Nephron (organoid): Measurements from ENCODE around the gene B4GALT1.

Source experiments
- H3K27ac Mint-ChIP-seq, 3 experiments: 2 replicates each; pipeline ENCODE4 v1.8.0; 2020; ENCODE audit warnings: mixed read lengths in 3 of 3, mild to moderate bottlenecking in 2 of 3, moderate library complexity in 1 of 3
- H3K27me3 Mint-ChIP-seq: 2 replicates; pipeline ENCODE4 v1.8.0; 2021; ENCODE audit warnings: low read depth, mild to moderate bottlenecking, moderate library complexity, mixed read lengths
- H3K36me3 Mint-ChIP-seq: 2 replicates; pipeline ENCODE4 v1.8.0; 2020; ENCODE audit warnings: low read depth, mixed read lengths
- H3K4me1 Mint-ChIP-seq: 2 replicates; pipeline ENCODE4 v1.8.0; 2020; ENCODE audit warnings: mixed read lengths
- H3K4me3 Mint-ChIP-seq, 3 experiments: 2 replicates each; pipeline ENCODE4 v1.8.0; 2020; ENCODE audit warnings: mild to moderate bottlenecking in 3 of 3, mixed read lengths in 3 of 3, moderate library complexity in 2 of 3
- H3K9me3 Mint-ChIP-seq: 2 replicates; pipeline ENCODE4 v1.8.0; 2020; ENCODE audit warnings: mixed read lengths
- TF ChIP-seq, protein P1 (sequence below), 3 experiments: fragments of 200-600 bp; sonication (generic); IDR thresholded peaks; one replicate each; pipeline ENCODE4 v1.5.0; 2021; ENCODE audit warnings: antibody characterized with exemption in 3 of 3; ENCODE audit not compliant: unreplicated experiment in 3 of 3

The B4GALT1 gene

DNA sequence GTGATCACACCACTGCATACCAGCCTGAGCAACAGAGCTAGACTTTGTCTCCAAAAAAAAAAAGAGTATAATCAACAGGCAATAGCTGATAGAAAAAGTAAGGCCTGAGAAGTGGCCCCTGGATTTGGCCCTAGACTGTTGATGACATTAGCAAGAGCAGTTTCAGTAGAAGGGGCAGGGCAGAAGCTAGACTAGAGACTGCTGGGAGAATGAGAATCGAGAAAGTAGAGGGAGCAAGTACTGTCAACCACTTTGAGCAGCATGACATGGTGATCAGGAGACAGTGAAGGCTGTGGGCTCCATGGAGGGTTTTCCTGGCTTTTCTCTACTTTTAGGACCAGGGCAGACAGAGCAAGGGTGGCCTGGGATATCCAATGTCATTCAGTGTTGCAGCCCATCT, 34.9 kb upstream of the B4GALT1 start:
- Mint-ChIP-seq H3K9me3 (no peaks in the 10 kb centered on the region), H3K36me3 (no peaks in the 10 kb centered on the region), H3K27ac (no peak overlapping the region)

DNA sequence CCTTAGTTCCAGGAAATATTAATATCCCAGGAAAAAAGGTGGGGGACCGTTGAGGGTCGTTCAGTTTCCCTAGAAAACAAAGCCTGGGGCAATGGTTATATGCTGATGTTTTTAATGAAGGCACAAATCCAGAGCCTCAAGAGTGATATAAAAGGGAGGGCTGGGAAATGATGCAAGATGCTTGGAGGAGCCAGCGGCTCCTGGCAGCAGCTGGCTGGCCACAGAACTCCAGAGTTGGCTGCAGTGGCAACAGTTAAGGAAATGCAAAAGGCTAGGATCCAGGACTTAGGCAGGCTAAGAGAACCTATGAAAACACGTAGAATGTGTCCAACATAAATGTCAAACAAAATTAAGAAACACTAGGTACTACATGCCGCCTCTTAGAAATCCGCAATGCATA, 31.0 kb upstream of the B4GALT1 start:
- Mint-ChIP-seq H3K4me3 (no peak overlapping the region), H3K4me1 (peaks cover 43% of the 10 kb centered on the region), H3K27me3 (peaks cover 13% of the 10 kb centered on the region), H3K27ac (peak overlapping the region in 1 of 3 experiments; percentile 84), H3K9me3 (no peaks in the 10 kb centered on the region), H3K36me3 (no peaks in the 10 kb centered on the region)
- TF ChIP-seq, protein P1, sequence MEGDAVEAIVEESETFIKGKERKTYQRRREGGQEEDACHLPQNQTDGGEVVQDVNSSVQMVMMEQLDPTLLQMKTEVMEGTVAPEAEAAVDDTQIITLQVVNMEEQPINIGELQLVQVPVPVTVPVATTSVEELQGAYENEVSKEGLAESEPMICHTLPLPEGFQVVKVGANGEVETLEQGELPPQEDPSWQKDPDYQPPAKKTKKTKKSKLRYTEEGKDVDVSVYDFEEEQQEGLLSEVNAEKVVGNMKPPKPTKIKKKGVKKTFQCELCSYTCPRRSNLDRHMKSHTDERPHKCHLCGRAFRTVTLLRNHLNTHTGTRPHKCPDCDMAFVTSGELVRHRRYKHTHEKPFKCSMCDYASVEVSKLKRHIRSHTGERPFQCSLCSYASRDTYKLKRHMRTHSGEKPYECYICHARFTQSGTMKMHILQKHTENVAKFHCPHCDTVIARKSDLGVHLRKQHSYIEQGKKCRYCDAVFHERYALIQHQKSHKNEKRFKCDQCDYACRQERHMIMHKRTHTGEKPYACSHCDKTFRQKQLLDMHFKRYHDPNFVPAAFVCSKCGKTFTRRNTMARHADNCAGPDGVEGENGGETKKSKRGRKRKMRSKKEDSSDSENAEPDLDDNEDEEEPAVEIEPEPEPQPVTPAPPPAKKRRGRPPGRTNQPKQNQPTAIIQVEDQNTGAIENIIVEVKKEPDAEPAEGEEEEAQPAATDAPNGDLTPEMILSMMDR (IDR thresholded peaks at IDR 0.05; ENCODE audit: unreplicated experiment in 3 of 3) = no peak

More for the DNA sequence above, 34.9 kb upstream of the B4GALT1 start:
- H3K4me3 Mint-ChIP-seq = no peak overlapping the region
- TF ChIP-seq, protein P1 (IDR thresholded peaks at IDR 0.05; ENCODE audit: unreplicated experiment in 3 of 3) = no peak
- peaks cover 30% of the 10 kb centered on the region for H3K4me1 Mint-ChIP-seq
- H3K27me3 Mint-ChIP-seq = peaks cover 23% of the 10 kb centered on the region

DNA sequence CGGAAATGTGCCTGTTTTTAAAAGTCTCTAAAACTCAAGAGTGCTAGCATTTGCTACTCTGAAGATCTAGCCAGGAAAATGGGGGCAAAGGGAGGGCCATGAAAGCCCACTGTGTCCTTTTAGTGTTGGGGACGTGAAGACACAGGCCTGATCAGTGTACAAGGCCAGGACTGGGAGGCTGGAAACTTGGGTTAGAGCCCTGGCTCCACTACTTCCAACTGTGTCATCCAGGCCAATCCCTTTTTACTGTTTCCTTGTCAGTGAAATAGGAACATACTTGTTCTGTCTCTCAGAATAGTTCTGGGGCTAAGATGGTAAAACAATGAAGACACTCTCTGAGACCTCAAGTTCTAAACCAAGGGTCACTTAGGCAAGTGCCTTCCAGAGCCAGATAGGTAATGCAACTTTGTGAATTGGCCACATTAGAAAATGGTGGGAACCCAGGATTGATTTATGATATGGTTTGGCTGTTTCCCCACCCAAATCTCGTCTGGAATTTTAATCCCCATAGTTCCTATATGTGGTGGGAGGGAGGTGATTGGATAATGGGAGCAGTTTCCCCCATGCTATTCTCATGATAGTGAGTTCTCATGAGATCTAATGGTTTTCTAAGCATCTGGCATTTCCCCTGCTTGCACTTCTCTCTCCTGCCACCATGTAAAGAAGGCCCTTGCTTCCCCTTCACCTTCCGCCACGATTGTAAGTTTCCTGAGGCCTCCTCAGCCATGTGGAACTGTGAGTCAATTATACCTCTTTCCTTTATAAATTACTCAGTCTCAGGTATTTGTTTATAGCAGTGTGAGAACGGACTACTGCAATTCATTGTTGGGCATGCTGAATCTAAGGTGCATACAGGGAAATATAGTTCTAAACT, 30.4 kb upstream of the B4GALT1 start:
- H3K36me3 Mint-ChIP-seq = no peaks in the 10 kb centered on the region
- no peak overlapping the region for H3K4me3 Mint-ChIP-seq
- H3K9me3 Mint-ChIP-seq = no peaks in the 10 kb centered on the region
- peak overlapping the region in 2 of 3 experiments; percentile 25 to 84 for H3K27ac Mint-ChIP-seq
- H3K27me3 Mint-ChIP-seq = peaks cover 8% of the 10 kb centered on the region
- TF ChIP-seq, protein P1 (IDR thresholded peaks at IDR 0.05; ENCODE audit: unreplicated experiment in 3 of 3) = no peak
- peaks cover 43% of the 10 kb centered on the region for H3K4me1 Mint-ChIP-seq

DNA sequence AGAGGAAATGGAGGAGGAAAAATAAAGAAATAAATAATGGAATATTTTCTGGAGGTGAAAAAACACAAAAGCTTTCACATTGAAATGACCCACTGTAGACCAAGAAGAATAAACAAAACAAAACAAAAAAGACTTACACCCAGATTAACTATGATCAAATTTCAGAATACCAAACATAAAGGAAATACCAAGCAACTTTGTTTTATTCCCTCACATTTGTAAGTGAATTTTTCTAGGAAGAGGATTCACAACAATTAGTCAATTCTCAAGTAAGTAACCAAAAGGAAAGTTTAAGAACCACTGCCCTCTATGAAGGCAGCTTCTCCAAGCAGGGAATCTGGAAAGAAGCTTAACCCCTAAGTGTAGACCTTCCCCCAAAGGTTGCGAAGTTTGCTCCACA, 29.6 kb upstream of the B4GALT1 start:
- TF ChIP-seq, protein P1 (IDR thresholded peaks at IDR 0.05; ENCODE audit: unreplicated experiment in 3 of 3) = no peak
- Mint-ChIP-seq H3K4me3 (no peak overlapping the region), H3K4me1 (peaks cover 45% of the 10 kb centered on the region), H3K27me3 (peaks cover 8% of the 10 kb centered on the region), H3K27ac (peak overlapping the region in 1 of 3 experiments; percentile 84), H3K36me3 (no peaks in the 10 kb centered on the region), H3K9me3 (no peaks in the 10 kb centered on the region)

DNA sequence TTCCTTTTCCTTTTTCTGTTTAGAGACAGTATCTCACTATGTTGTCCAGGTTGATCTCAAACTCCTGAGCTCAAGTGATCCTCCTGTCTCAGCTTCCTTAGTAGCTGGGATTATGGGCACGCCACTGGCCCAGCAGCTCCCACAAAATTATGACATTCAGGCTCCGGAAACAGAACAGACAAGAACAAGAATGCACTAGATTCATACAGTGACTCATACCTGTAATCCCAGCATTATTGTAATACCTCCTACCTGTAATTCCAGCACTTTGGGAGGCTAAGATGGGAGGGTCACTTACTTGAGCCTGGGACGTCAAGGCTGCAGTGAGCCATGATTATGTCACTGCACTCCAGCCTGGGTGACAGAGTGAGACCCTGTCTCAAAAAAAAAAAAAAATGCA, 26.7 kb upstream of the B4GALT1 start:
- Mint-ChIP-seq H3K4me1 (peaks cover 59% of the 10 kb centered on the region), H3K4me3 (no peak overlapping the region), H3K27me3 (peaks cover 8% of the 10 kb centered on the region), H3K9me3 (no peaks in the 10 kb centered on the region), H3K36me3 (no peaks in the 10 kb centered on the region), H3K27ac (peak overlapping the region; percentile 28 to 74 (median 30))
- TF ChIP-seq, protein P1 (IDR thresholded peaks at IDR 0.05; ENCODE audit: unreplicated experiment in 3 of 3) = no peak
